ENCODE measurements around the gene DDX1. TPM values are rescaled to one million over a fixed set of nuclear protein-coding genes. Genes with fewer than 3 reads are reported as not detected.

The DDX1 gene
- polyA plus RNA-seq, 5 donors, result 110 to 149 (median 145) TPM

DNA sequence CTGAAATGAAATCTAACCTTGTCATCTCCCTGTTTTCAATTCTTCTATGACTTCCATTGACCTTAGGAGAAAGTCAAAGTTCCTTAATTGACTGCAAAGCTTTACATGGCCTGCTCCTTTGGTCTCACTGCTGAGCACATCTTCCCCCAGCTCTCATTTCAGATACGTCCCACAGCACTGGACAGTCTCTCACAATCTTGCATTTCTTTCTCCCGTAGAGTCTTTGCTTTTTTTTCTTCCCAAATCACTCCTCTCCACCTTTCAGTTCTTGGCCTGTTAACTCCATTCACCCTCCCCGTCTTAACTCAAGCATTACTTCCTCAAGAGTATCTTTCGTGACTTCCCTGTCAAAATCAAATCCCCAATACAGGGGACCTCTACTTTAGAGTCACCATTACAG lies 67.2 kb downstream of the DDX1 start:
- DNase-seq, result no peak

DNA sequence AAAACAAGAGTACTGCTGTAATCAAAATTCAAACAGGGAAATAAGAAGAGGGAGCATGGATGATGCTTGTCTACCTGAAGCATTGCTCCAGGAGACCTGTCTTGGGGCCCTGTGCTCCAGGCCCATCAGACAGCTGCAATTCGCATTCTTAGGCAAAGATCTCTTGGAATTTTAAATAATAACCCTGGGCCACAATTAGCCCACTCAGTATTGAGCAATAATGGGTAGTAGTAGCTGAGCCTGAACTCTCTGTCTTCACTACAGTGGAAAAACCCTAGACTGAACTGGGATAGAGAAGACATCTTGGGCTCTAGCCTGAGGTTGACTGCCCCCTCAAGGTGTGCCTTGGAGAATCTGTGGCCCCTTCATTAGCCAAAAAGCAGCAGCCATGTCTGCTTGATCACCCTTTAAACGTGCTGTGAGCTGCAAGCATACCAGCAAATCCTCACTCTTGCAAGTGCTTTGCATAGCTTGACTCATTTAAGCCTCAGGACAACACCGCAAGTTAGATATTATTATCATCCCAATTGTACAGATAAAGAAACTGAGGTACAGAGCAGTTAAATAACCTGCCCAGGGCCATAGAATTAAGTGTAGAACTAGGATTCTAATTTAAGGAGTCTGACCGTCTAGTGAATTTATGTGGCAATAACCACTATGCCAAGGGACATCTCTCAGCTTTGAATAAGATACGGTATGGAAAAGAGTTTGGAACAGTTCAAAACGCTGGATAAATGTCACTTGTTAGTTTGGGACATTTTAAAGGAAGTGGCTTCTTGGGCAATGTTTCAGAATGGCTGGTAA lies 69.0 kb downstream of the DDX1 start:
- DNase-seq, result no peak

DNA sequence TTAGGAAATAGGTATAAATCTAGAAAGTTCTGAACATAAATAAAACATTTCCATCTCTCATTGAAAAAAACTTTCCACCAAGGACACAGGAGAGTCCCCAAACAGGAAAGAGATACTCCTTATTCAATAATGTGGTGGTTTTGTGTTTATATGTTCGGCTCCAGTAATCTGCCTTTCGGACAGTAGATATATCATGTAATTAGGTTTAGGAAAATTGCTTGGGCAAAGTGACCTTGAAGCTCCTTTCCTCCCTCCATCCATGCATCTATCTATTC lies 69.6 kb downstream of the DDX1 start:
- no peak for DNase-seq

DNA sequence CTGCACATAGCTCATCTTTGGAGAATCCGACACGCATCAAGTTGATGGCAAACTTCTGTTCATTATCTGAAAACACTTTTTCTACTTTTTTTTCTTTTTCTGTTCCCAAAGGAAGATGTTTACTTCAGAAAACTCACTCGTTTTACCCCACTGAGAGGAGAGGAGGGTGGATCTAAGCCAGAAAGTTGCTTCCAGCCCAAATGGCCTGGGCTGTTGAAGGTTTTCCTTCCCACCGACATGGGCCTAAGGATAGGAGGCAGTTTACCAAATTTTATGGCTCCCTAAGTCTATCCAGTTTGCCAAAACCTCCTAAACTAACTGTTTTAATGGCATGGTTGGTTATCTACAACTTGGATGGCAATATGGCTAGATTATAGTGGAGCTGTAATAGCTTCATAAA lies 70.4 kb downstream of the DDX1 start:
- no peak for DNase-seq

DNA sequence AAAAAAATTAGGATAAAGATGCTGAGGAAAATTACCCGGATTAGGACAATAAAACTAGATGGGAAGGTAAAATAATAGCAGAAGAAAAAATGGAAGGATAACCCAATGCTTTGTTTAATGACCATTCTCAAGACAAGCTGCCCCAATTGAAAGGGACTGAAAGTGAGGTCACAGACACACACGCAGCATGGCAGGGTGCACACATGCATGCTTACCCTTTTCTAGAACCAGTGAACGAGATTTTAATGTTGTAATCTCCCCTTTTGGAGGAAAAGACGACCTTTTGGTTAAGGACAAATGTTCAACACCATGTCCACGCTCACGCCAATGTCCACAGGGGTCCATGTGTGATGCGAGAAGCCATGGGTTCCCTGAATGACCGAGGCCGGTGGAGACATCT lies 70.9 kb downstream of the DDX1 start:
- no peak for DNase-seq

DNA sequence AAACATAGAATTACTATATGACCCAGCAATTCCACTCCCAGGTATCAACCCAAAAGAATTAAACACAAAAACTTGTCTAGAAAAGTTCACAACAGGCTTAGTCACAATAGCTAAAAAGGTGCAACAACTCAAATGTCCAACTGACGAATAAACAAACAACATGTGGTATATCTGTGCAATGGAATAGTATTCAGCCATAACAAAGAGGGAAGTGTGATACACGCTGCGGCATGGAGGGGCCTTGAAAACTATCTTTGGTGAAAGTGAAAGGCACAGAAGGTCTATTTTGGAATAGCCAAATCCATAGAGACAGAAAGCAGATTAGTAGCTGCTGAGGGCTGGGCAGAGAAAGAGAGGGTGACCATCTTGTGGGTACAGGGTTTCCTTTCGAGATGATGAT lies 72.1 kb downstream of the DDX1 start:
- no peak for DNase-seq

DNA sequence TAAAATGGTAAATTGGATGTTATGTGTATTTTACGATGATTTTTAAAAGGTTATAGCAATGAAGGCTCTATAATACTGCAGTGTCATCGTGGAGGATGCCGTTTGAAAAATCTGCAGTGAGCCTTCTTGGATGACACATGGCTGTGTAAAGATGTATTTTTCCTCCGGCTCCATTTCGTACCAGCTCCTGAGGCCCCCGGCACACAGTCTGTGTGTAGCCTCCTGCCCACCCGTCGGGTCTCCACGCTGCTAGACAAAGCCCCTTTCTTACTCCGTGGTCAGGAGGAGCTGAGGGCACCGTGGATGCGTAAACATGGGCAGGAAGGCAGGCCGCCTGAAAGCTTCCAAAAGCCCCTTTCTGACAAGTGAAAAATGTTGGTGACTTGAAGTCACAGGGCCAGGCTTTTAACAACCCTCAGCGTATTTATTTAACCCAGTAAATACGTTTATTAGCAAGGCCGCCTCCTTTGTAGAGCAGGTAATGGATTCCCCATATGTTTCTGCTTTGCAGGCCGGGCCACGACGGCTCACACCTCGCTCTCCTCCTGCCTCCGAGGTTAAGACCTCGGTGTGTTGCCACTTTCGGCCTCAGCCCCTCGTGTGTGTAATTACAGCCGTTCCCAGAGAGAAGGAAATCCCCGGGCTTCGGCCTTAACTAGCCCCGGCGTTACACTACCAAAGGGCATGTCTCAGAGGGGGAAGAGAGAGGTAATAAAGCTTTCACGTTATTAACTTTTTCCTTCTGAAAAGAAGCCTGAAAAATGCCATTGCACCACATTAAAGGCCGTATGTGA lies 72.8 kb downstream of the DDX1 start:
- DNase-seq, result no peak

DNA sequence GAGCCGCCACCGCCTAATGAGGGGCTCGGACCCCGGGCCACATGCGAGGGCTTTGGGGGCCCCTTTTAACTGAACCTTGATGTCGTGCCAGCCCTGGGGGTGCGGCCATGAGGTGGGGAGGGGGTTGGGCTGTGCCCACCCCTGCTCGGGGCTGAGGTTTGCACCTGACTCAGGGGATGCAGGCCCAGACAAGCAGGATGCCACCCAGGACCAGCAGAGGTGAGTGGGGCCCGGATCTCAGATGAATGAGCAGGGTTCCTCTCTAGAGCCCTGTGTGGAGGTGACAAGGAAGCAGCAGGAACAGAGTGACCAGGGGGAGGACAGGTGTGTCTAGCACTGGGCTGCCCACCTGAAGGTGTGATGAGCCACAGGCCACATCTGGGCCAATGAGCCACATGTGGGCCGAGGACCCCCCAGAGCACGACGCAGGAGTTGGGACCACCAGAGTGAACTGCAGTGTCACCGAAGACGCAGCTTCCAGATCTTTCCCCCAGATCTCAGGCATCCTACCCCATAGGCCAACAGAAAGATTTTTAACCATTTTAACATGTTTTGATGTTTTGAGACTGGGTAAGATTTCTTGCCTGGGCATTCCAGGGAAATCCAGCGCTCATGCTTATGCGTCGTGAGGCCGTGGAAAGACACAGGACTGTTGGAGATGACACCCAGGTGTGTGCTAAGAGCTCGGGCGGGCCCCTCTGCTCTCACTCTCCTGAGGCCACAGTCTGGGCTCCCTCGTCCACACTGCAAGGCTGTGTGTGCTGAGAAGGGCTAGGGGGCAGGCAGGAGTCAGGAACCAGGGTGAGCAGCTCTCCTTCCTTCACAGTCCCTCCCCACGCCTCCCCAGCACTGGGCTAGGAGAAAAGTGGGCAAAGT lies 73.6 kb downstream of the DDX1 start:
- DNase-seq, result no peak

DNA sequence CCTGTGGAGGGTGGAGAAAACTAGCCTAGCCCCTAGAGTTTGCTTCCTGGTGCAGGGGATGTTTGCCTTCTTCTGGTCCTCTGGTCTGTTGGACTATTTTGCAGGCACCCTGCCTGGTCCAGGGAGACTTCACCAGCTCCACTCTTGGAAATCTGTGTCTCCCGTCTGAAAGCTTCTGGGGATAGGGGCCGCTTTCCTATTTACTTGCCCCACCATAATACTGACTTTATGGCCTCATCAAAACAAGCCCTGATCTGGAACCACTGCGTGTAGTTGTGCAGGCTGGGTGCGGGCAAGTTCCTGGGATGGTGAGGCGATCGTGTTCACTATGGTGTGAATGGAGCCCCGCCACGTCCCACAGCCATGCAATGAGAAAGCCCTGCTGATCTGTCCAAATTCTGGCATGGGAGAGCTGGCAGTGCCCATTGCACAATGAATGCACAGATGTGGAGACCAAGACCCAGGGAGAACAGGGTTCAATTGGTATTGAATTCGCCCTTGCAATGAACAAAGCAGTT lies 74.3 kb downstream of the DDX1 start:
- no peak for DNase-seq

DNA sequence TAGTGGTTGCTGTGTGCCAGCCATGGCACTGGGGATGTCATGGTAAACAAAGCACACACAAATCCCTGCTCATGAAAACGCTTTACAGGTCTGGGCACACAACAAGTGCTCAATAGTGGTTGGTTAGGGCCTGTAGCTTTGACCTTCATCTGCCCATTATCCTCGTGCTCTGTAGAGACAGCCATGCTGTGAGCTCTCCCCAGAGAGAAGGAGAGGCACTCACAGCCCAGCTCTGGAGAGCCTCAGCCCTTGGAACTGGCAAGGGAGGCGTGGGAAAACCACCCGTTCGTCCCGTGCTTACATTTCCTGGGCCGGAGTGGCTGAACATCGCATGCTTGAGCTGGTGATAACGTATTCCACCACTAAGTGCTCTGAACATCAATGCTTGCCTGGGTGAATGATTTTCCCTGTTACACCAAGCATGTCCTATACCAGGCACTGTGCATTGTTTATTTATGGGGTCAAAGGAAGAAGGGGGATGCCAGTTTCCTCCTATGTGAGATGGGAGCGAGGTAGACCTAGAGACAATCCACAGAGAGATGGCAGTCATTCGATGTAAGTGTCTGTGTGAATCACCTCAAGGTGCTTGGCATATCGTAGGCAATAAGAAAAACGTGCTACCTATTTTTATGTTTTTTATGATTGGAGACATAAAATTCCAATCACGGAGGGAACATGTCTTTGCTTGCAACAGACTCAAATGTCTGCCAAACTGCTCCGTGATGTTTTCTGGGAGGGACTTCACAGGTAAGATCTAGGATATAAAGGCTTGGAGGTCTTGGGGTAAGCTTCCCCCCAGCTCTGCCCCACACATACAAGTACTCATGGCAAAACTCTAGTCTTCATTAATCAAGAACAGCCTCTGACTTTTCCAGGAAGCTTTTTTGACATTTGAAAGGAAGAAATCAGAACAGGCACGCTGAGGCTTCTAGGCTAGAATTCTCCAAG lies 75.5 kb downstream of the DDX1 start:
- no peak for DNase-seq

DNA sequence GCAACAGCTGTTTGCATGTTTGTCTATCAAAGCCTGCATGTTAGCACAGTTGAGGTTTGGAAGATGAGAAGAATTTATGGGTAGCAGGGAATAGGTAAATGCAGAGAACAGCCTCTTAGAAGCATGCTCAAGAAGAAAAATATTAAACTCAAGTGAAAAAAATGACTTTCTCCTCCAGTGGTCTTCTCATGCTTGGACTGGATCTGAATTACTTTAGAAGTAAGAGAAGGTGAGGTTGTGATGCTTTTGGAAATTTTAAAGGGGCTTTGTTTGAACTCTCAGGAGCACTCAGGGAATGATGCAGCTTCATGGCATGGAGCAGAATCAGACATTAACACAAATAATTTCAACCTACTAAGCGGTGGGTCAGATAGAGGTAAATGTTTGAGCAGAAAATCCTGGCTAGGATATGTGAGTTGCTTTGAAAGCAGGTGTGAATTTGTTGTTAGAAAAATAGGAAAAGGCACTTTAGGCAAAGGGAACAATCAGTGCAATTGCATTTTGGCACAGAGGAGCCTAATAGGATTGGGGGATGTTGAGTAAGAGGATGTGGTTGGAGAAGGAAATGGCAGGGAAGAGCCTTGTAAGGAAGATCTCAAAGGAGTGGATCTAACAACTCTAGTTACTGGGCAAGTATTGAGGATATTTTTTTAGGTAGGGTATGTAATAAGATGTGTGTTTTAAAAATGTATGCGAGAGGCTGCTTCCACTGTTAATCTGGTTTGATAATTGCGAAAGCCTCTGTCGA lies 76.3 kb downstream of the DDX1 start:
- no peak for DNase-seq

DNA sequence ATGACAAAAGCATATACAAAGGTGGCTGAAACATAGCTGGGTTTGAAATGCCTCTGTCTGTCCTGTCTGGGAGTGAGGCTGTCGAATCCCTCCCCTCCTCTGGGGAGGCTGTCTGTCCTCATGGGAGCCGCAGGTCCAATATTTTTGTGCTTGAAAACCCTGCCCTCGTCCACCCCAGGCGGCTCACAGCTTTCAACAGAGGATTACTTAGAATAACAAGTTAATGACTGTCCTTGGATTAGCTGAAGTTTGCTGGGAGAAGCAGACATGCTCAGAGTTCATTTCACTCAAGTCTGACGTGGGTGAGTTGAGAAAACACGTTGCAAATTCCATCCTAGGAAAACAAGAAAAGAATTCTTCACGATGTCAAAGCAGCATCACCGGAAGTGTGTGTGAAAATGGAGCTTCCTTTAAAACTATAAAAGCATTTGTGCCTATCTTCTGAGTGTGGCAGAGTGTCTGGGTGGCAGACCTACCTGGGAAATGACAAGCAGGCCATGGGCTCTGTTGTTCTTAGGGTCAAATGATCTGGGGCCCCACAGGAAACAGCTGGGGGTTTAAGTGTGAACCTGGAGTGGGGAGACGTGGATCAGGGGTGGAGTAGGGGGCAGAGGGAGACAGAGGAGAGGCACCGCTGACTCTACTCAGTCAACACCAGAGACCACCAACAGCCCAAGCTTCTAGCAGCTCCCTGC lies 77.1 kb downstream of the DDX1 start:
- DNase-seq, result no peak

DNA sequence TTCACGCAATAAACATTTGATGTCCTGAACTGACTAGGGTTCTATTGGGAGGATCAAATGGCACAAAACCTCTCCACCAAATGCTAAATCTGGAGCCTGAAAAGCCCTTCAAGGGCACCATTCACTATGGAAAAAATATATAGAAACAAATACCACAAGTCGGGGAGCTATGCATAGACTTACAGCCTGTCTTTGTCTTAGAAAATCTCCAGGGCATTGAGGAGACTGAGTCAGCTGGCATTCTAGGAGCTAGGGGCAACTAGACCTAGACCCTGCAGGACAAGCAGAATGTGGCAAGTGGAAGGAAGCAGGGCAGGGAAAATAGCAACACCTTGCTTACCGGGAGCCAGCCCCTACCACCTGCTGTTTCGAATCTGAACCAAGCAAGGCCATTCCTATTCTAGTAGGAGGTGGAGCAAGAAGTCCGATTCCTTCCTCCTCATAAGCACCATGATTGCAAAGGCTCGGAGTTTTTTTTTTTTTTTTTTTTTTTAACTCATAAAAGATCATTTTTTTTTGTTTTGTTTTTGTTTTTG lies 77.8 kb downstream of the DDX1 start:
- no peak for DNase-seq

DNA sequence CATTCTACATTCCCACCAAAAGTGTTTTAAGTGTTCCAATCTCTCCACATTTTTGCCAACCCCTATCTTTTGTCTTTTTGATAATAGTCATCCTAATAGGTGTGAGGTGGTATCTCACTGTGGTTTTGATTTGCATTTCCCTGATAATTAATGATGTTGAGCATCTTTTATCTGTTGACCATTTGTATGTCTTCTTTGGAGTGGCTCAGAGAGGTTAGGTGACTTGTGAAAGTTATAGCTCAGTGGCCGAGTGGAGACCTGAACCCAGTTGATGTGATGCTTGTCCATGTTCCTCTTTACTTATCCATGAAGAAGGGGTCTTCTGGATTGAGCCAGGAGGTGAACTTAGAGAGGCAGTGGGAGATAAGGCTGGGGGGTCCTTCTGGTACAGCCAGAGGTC lies 78.8 kb downstream of the DDX1 start:
- DNase-seq, result no peak

DNA sequence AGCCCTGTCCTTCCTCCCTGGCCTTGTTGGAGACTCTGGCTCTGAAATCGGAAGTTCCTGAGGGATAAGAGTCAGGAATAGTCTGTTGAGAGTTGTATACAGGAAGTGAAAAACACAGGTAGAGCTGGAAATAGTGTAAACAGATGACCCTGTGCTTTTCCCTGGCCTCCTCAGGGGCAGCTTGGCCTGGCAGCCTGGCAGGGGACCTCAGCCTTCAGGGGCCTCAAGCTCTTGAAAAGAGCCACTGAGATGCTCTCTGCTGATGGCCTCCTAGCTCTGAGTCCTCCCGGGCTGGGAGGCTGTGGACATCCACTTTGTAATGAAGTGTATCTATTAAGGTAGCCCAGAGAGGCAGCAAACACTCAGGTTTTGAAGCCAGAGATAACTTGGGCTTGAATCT lies 79.3 kb downstream of the DDX1 start:
- no peak for DNase-seq

DNA sequence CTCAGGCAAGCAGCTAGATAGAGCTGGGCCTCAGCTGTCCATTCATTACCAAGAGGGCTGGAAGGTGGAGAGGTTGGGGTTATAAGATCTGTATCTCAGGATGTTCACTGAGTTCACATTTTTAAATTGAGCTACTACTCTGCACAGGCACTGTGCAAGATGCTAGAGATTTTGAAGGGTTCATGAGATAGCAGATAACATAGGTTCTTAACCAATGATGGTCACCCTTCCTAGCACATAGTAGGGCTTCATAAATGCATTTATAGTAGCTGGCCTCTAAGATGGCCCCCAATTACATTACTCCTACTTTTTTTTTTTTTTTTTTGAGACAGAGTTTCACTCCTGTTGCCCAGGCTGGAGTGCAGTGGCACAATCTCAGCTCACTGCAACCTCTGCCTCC lies 79.7 kb downstream of the DDX1 start:
- no peak for DNase-seq

DNA sequence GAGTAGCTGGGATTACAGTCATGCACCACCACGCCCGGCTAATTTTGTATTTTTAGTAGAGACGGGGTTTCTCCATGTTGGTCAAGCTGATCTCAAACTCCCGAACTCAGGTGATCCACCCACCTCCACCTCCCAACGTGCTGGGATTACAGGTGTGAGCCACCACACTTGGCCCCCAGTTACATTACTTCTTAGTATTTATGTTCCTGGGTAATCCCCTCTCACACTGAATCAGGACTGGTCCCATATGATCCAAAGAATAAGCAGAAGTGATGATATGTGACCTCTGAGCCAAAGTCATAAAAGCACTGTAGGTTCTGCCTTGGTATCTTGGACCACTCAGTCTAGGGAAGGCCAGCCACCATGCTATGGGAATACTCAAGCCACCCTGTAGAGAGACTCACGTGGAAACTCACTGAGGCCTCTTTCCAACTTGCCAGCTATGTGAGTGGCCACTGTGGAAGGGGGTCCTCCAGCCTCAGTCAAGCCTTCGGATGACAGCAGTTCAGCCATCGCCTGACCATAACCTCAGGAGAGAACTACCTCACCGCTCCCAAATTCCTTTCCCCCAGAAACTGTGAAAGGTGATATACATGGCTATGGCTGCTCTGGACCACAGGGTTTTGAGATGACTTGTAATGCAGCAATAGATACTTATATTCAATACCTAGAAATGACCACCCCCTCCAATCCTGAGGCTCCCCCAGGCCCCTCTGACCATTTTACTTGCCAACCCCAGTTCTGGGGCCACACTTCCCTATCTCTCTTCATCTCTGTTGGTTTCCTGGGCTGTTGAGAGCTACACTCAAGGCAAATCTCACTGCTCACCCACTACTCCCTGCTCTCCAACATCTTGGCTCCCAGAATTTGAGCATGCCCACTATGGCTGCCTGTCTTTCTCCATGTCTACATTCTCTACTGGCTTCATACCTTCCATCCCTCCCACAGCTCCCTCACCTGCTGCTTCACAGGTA lies 80.5 kb downstream of the DDX1 start:
- no peak for DNase-seq

Measured in right lung (tissue), 5 donors.